Endothelial cell of umbilical vein (primary cell): ENCODE measurements around the gene NAGLU.

Source experiments
- MYC ChIP-seq: IDR thresholded peaks from one replicate; pipeline ENCODE4 v1.6.1; 2011; ENCODE audit warnings: mild to moderate bottlenecking, low read depth, low read length
- POLR2A ChIP-seq: IDR thresholded peaks from 2 replicates; pipeline ENCODE4 v1.6.1; 2012; ENCODE audit warnings: low read depth, mild to moderate bottlenecking, control low read depth, low read length

GRCh38 chr17:42585353-42585752, 49.3 kb downstream of the NAGLU start:
- no peak for TF ChIP-seq POLR2A
- TF ChIP-seq MYC: no peak
